Measurements from ENCODE around the gene KLF1. TPM values are rescaled to one million over a fixed set of nuclear protein-coding genes. Genes with fewer than 3 reads are reported as not detected.

The KLF1 gene
- total RNA-seq = under 1 TPM in 1 of 4 donors, not detected in 3; 0.69 TPM

GRCh38 chr19:12886969-12887747, at the start of gene KLF1:
Gene KLF1 (minus strand): TSS chr19:12887201. CDS start chr19:12887140, 61 bp downstream.
- TF ChIP-seq, protein P1, sequence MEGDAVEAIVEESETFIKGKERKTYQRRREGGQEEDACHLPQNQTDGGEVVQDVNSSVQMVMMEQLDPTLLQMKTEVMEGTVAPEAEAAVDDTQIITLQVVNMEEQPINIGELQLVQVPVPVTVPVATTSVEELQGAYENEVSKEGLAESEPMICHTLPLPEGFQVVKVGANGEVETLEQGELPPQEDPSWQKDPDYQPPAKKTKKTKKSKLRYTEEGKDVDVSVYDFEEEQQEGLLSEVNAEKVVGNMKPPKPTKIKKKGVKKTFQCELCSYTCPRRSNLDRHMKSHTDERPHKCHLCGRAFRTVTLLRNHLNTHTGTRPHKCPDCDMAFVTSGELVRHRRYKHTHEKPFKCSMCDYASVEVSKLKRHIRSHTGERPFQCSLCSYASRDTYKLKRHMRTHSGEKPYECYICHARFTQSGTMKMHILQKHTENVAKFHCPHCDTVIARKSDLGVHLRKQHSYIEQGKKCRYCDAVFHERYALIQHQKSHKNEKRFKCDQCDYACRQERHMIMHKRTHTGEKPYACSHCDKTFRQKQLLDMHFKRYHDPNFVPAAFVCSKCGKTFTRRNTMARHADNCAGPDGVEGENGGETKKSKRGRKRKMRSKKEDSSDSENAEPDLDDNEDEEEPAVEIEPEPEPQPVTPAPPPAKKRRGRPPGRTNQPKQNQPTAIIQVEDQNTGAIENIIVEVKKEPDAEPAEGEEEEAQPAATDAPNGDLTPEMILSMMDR (IDR thresholded peaks at IDR 0.05) = no peak

DNA sequence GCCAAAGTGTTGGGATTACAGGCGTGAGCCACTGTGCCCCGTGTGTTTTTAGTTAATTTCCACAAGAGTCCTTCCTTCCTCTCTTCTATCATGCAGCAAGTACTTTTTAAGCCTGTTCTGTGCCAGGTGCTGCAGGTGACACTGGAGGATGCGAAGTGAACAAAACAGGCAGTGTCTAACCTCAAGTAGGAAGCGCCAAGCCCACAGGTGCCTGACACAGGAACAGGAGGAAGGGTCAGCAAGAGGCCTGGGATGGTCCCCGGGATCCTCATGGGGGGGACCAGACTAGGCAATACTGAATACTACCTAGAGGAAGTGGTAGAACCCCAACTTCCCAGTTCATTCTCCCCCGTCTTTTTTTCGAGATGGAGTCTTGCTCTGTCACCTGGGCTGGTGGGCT, 49.6 kb upstream of the KLF1 start:
- TF ChIP-seq, protein P1 (IDR thresholded peaks at IDR 0.05) = no peak
- ATAC-seq (ENCODE audit: low FRiP score) = no peak
- no peak for DNase-seq (ENCODE audit: low spot score)

More at GRCh38 chr19:12886969-12887747, at the start of gene KLF1:
- no peak for ATAC-seq (ENCODE audit: low FRiP score)
- DNase-seq (ENCODE audit: low spot score) = no peak

- DNase-seq (ENCODE audit: low spot score) (no peak), ATAC-seq (ENCODE audit: low FRiP score) (no peak)
- TF ChIP-seq, protein P1 (IDR thresholded peaks at IDR 0.05) = no peak
Observed at GRCh38 chr19:12935071-12935470, 48.1 kb upstream of the KLF1 start.

DNA sequence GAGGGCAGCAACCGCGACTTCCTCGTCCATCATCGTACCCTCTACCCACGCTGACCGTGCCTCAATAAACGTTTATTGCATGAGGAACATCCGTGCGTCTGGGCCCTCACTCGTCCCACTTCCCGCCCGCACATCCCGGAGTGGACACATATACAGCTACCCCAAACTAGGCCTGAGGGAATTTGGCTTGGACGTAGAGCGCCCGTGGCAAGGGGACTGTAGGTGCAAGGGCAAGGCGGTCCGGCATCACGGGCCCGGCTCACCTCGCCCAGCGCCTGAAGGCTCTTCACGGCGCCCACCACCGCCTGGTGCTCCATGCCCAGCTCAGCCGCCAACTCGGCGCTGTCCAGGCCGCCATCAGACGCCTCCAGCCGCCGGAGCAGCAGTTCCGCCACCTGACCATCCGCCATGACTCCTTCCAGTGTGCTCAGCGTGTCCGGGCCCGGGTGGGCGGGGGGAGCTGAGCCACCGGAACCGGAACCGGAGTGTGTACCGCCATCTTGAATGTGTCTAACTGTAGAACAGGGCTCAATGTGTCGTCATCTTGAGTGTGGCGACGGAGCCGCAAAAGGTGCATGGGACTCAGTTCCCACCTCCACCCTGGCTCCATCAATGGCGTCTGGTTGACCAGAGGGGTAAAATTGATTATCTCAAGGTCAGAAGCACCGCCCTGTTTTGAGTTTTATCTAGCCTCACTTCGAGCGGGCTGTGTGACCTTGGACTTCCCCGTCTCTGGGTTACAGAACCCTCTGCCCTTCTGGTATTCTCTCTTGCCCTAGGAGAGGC, 46.5 kb upstream of the KLF1 start, which contains the start of gene FARSA:
Gene FARSA (minus strand): TSS at position 425 of the 786 bp plus-strand sequence. CDS start 15 bp downstream, at position 410.
- DNase-seq (ENCODE audit: low spot score) (peak; percentile 74), ATAC-seq (ENCODE audit: low FRiP score) (peak; percentile 81)
- TF ChIP-seq, protein P1 (IDR thresholded peaks at IDR 0.05) = no peak

DNA sequence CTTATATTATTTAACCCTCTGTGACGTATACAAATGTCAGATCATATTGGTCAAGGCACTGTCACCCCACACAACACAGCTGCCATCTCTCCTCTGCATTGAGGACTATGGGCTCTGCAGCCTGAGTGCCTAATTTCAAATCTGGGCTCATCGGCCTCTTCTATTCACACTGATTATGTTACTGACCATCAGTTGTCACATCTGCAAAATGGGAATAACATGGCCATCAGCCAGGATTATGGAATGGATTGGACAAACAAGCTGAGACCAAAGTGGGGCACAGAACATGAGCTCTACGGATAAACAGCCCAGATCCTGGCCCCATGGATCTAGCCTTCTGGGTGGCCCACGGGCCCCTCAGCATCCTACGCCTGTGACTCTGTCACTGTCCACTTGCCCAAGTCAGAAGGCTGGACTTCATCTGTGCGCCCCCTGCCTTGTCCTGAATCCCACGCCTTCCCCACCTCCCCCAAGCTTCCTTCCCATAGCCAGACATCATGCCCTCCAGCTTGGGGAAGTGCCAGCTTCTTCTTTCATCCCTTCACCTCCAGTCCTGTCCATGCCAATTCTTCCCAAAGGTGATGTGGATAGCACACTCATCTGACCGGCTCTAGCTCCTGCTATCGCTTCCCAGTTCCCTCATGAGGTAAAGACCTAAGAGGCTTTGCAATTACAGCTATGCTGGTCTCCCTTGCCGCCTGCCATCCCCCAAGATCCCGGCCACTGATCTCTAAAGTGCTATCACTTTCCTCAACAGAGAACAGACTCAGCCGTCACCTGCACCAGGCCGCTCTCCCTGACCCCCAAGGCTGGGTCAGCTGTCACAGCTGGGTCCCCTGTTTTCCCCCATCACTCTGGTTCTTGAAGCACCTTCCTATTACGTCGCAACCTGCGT, 45.6 kb upstream of the KLF1 start:
- DNase-seq (ENCODE audit: low spot score) (no peak), ATAC-seq (ENCODE audit: low FRiP score) (peak; percentile 1)
- TF ChIP-seq, protein P1 (IDR thresholded peaks at IDR 0.05) = no peak

GRCh38 chr19:12930002-12930645, 43.1 kb upstream of the KLF1 start:
- ATAC-seq (ENCODE audit: low FRiP score) (no peak), DNase-seq (ENCODE audit: low spot score) (no peak)
- TF ChIP-seq, protein P1 (IDR thresholded peaks at IDR 0.05) = no peak
